HepG2 (cell line): ENCODE data around the gene KPNA3. TPM values are rescaled to one million over a fixed set of nuclear protein-coding genes. Genes with fewer than 3 reads are reported as not detected.
A peak's percentile ranks its signal among the peaks of the same experiment; 100 is the strongest.

Experiments used
- ATAC-seq: fragments of 200-7000 bp; cut with Tn5 transposase; 3 replicates; pipeline ENCODE4 v1.9.1; 2020; ENCODE audit warnings: mild to moderate bottlenecking, moderate library complexity
- BruUV-seq: library from RNA; stranded (reverse); fragments of 400-500 nt; replicated peaks from 2 replicates; lab custom pipeline; 2021; lab: Mats Ljungman, UMichigan
- CTCF ChIA-PET: fragments of 300-600 bp; formaldehyde crosslinking; extraction: SDS; loops from one replicate; lab custom pipeline; 2021; ENCODE audit warnings: low total read pairs, inconsistent platforms, low intra/inter-chr PET ratio; lab: Yijun Ruan, JAX
- POLR2A ChIA-PET: fragments of 350-600 bp; sonication (Branson Sonifier 250); formaldehyde crosslinking; loops from one replicate; lab custom pipeline; 2020; ENCODE audit warnings: antibody characterized with exemption, inconsistent platforms; lab: Yijun Ruan, JAX
- DNase-seq: peaks from one replicate; pipeline ENCODE4 v3.0.0-alpha.2; 2015; ENCODE audit warnings: low spot score
- FAIRE-seq: peaks from 3 replicates; lab custom pipeline; 2011; peaks lifted over from hg19 to GRCh38; lab: Jason Lieb, UNC
- H2AFZ ChIP-seq: one replicate; pipeline ENCODE4 v1.6.1; 2011; ENCODE audit warnings: low read length, inconsistent platforms
- H3K27ac ChIP-seq: fragments of 300-600 bp; 3 replicates; pipeline ENCODE4 v1.8.0; 2011; ENCODE audit warnings: mixed run types, mild to moderate bottlenecking, mixed read lengths, low read length, inconsistent platforms; ENCODE audit not compliant: insufficient read depth; ENCODE audit errors: extremely low read length
- H3K27me3 ChIP-seq, 2 experiments: fragments of 200-600 bp in 1 of 2; 2 replicates in 1 of 2; 3 replicates in 1 of 2; pipeline versions ENCODE4 v1.6.0 to v1.8.0; 2011; ENCODE audit warnings: low read length in 2 of 2, mild to moderate bottlenecking in 2 of 2, moderate library complexity in 2 of 2, inconsistent platforms in 1 of 2; ENCODE audit not compliant: insufficient read depth in 2 of 2, control insufficient read depth in 1 of 2
- H3K36me3 ChIP-seq, 2 experiments: fragments of 200-600 bp in 1 of 2; replicated peaks in 1 of 2; 2 replicates in 1 of 2; 3 replicates in 1 of 2; pipeline versions ENCODE4 v1.5.1 to v1.8.0; 2011; ENCODE audit warnings: low read length in 2 of 2, inconsistent platforms in 1 of 2; ENCODE audit not compliant: insufficient read depth in 2 of 2, control insufficient read depth in 1 of 2
- H3K4me1 ChIP-seq: 2 replicates; pipeline ENCODE4 v1.5.1; 2012; ENCODE audit warnings: low read length, inconsistent platforms; ENCODE audit not compliant: insufficient read depth
- H3K4me2 ChIP-seq: 2 replicates; pipeline ENCODE4 v1.6.0; 2011; ENCODE audit warnings: low read depth, low read length, inconsistent platforms
- H3K4me3 ChIP-seq, 3 experiments: fragments of 200-600 bp in 1 of 3; sonication (generic), shearing (Covaris generic) in 1 of 3; replicated peaks in 1 of 3; 2 replicates each; pipeline ENCODE4 v1.5.1; 2011 to 2016; ENCODE audit warnings: low read length in 3 of 3, inconsistent platforms in 2 of 3, low read depth in 2 of 3, mild to moderate bottlenecking in 2 of 3, control low read depth in 1 of 3, mixed read lengths in 1 of 3; ENCODE audit not compliant: insufficient read depth in 1 of 3
- H3K79me2 ChIP-seq: one replicate; pipeline ENCODE4 v1.6.1; 2011; ENCODE audit warnings: low read length, inconsistent platforms; ENCODE audit not compliant: insufficient read depth
- H3K9ac ChIP-seq: 2 replicates; pipeline ENCODE4 v1.6.0; 2011; ENCODE audit warnings: mild to moderate bottlenecking, low read depth, low read length, inconsistent platforms; ENCODE audit not compliant: insufficient read depth
- H3K9me3 ChIP-seq: 2 replicates; pipeline ENCODE4 v1.5.1; 2012; ENCODE audit warnings: mild to moderate bottlenecking, low read length
- H4K20me1 ChIP-seq: 2 replicates; pipeline ENCODE4 v1.6.0; 2011; ENCODE audit warnings: inconsistent platforms, mild to moderate bottlenecking, low read length, moderate library complexity; ENCODE audit not compliant: insufficient read depth
- BCL6 ChIP-seq: IDR thresholded peaks from 2 replicates; pipeline ENCODE4 v1.6.1; 2016; ENCODE audit warnings: missing genetic modification reagents, missing compliant biosample characterization
- JUNB ChIP-seq: sonication (generic); formaldehyde crosslinking; IDR thresholded peaks from 2 replicates; pipeline ENCODE4 v1.8.0; 2022; ENCODE audit warnings: missing genetic modification reagents, mild to moderate bottlenecking, borderline replicate concordance
- MTA1 ChIP-seq: sonication (generic); formaldehyde crosslinking; IDR thresholded peaks from 2 replicates; pipeline ENCODE4 v1.4.0; 2020; ENCODE audit warnings: missing genetic modification reagents, mild to moderate bottlenecking, borderline replicate concordance
- NBN ChIP-seq: fragments of 450-650 bp; conservative IDR thresholded peaks from 2 replicates; pipeline ENCODE4 v1.6.1; 2017
- SIN3B ChIP-seq: fragments of 150-350 bp; IDR thresholded peaks from 2 replicates; pipeline ENCODE4 v1.6.1; 2014; ENCODE audit warnings: low read length
- SKI ChIP-seq: fragments of 450-650 bp; IDR thresholded peaks from one replicate; pipeline ENCODE4 v1.6.1; 2018; ENCODE audit warnings: mild to moderate bottlenecking; ENCODE audit not compliant: partially characterized antibody
- SMYD3 ChIP-seq: sonication (generic); formaldehyde crosslinking; IDR thresholded peaks from 2 replicates; pipeline ENCODE4 v1.8.1; 2023; ENCODE audit warnings: mild to moderate bottlenecking, missing genetic modification reagents
- SOX6 ChIP-seq, 2 experiments: fragments of 450-650 bp in 1 of 2; sonication (generic) in 1 of 2; formaldehyde crosslinking in 1 of 2; IDR thresholded peaks; 2 replicates each; pipeline versions ENCODE4 v1.4.0 to v1.6.1; 2017 to 2020; ENCODE audit warnings: antibody characterized with exemption in 1 of 2, mild to moderate bottlenecking in 1 of 2, missing genetic modification reagents in 1 of 2
- SP4 ChIP-seq: sonication (generic); formaldehyde crosslinking; IDR thresholded peaks from 2 replicates; pipeline ENCODE4 v1.8.1; 2023; ENCODE audit warnings: mild to moderate bottlenecking, missing genetic modification reagents
- TFDP2 ChIP-seq: sonication (generic); formaldehyde crosslinking; IDR thresholded peaks from 2 replicates; pipeline ENCODE4 v1.4.0; 2020; ENCODE audit warnings: missing genetic modification reagents
- ZIK1 ChIP-seq: sonication (generic); formaldehyde crosslinking; IDR thresholded peaks from 2 replicates; pipeline ENCODE4 v1.5.0; 2020; ENCODE audit warnings: mild to moderate bottlenecking, low read depth, missing genetic modification reagents, borderline replicate concordance
- ZNF460 ChIP-seq: sonication (generic); formaldehyde crosslinking; IDR thresholded peaks from 2 replicates; pipeline ENCODE4 v1.5.1; 2020; ENCODE audit warnings: missing genetic modification reagents, mild to moderate bottlenecking, borderline replicate concordance
- ZNF746 ChIP-seq: sonication (generic); formaldehyde crosslinking; IDR thresholded peaks from 2 replicates; pipeline ENCODE4 v1.8.0; 2022; ENCODE audit warnings: mild to moderate bottlenecking, missing genetic modification reagents
- WGBS: methylation state at CpG from one replicate; pipeline ENCODE4 v1.1.6; 2017; ENCODE audit warnings: low lambda C conversion rate; 5-methylcytosine and 5-hydroxymethylcytosine counted together
- in situ Hi-C: cut with HindIII; loops from 2 replicates; pipeline ENCODE4 v1.10.0; 2017; ENCODE audit warnings: low pct_unique_long_range_greater_than_20kb; ENCODE audit not compliant: extremely low pct_ligation_motif_present
- intact Hi-C: fragments of 100-400 bp; cut with micrococcal nuclease; formaldehyde crosslinking; loops from one replicate; pipeline ENCODE4 v1.10.0; 2022; ENCODE audit not compliant: unreplicated experiment
- polyA plus RNA-seq, 8 experiments: library from polyadenylated mRNA; depleted of rRNA in 3 of 8; stranded (reverse) in 7 of 8; unstranded in 1 of 8; fragments of >200 nt; fragmentation: Illumina TruSeq in 4 of 8; extraction: Trizol in 4 of 8; gene quantifications; 2 replicates each; pipeline versions ENCODE4 v1.2.1 to v1.2.3, GENCODE V29; 2011 to 2016; ENCODE audit warnings: low read depth in 4 of 8, missing spikeins in 1 of 8, mixed read lengths in 1 of 8; ENCODE audit not compliant: insufficient read depth in 1 of 8
- total RNA-seq, 5 experiments: library from RNA; depleted of rRNA; stranded (reverse); fragments of >200 nt; fragmentation: Illumina TruSeq; extraction: Trizol; gene quantifications; 2 replicates each; pipeline ENCODE4 v1.2.3, GENCODE V29; 2016; ENCODE audit warnings: low read depth in 1 of 5

KPNA3 gene
- total and polyA plus RNA-seq, 2 of the 13 experiments (the other 11 are each of a cell fraction or from before 2014, with no cell fraction given) = 13.0 to 28.9 TPM

GRCh38 chr13:49789968-49790367 is 2.5 kb downstream of the KPNA3 start:
- Histone ChIP-seq H2AFZ (no peak overlapping the region), H3K27ac (no peak overlapping the region), H3K36me3 (peaks cover 0 to 1% of the 10 kb centered on the region in 2 experiments; a peak in 1 of 5 replicates), H3K4me3 (peak overlapping the region in 1 of 3 experiments; percentile 80; a peak in 2 of 6 replicates), H3K4me1 (peaks cover 69% of the 10 kb centered on the region), H4K20me1 (no peaks in the 10 kb centered on the region; the same call in 1 of the 2 replicates), H3K79me2 (peaks cover 66% of the 10 kb centered on the region), H3K27me3 (no peaks in the 10 kb centered on the region; a peak in 1 of 5 replicates), H3K9ac (no peak overlapping the region), H3K4me2 (peak overlapping the region; percentile 79), H3K9me3 (no peaks in the 10 kb centered on the region)
- ChIA-PET POLR2A (interaction anchor here (1.5 to 6.0 kb wide), 3 partner anchors 17 to 100 kb away, joined by 4 to 193 read pairs (median 43); partner anchors contain the start of gene EBPL), CTCF (no interaction called here)
- DNase-seq (no peak), FAIRE-seq (no peak), ATAC-seq (no peak)
- BruUV-seq = no TSS peak
- TF ChIP-seq TFDP2 (CRISPR knock-in tag) (no peak), SMYD3 (no peak), SIN3B (no peak), ZIK1 (CRISPR knock-in tag) (no peak), SKI (no peak), ZNF460 (CRISPR knock-in tag) (no peak), JUNB (CRISPR knock-in tag) (no peak), NBN (no peak), SOX6 (IDR thresholded peaks at IDR 0.05) (no peak), SOX6 (CRISPR knock-in tag; IDR thresholded peaks at IDR 0.05) (no peak), MTA1 (CRISPR knock-in tag) (no peak), SP4 (CRISPR knock-in tag) (no peak), ZNF746 (CRISPR knock-in tag) (no peak), BCL6 (CRISPR knock-in tag) (no peak)
- 96% methylated on average over 8 of the region's 8 CpGs for WGBS
- in situ Hi-C loops = loop anchor here (5.0 kb wide), 1 partner anchor 52 kb away; no protein-coding TSS in a partner anchor
- intact Hi-C loops = loop anchor here (2.0 to 5.0 kb wide), 3 partner anchors 98 to 147 kb away; partner anchors contain the start of genes EBPL and SPRYD7
